GM19452 (cell line): Measurements from ENCODE around the gene IL18BP.
A peak's percentile ranks its signal among the peaks of the same experiment; 100 is the strongest.

Experiments used
- ATAC-seq: cut with Tn5 transposase; IDR thresholded peaks from one replicate; pipeline ENCODE4 v1.9.1; 2021; ENCODE audit not compliant: unreplicated experiment

The IL18BP gene

GRCh38 chr11:71998649-71999310 lies at the start of gene IL18BP:
Gene IL18BP (plus strand): TSS chr11:71998909. CDS start chr11:71999985, 1,076 bp downstream.
- peak; percentile 50 for ATAC-seq

GRCh38 chr11:71949034-71949433 lies 49.7 kb upstream of the IL18BP start:
- ATAC-seq = no peak

GRCh38 chr11:71951741-71952310 lies 46.9 kb upstream of the IL18BP start:
- no peak for ATAC-seq

GRCh38 chr11:71955898-71956456 lies 42.7 kb upstream of the IL18BP start:
- no peak for ATAC-seq

GRCh38 chr11:71962428-71963038 lies 36.2 kb upstream of the IL18BP start:
- peak; percentile 83 for ATAC-seq

- ATAC-seq = no peak
These were observed 35.2 kb upstream of the IL18BP start for GRCh38 chr11:71963468-71963867.

- ATAC-seq = no peak
These were observed 34.1 kb upstream of the IL18BP start for GRCh38 chr11:71964641-71965040.

GRCh38 chr11:71971680-71972079 lies 27.0 kb upstream of the IL18BP start:
- ATAC-seq = no peak

DNA sequence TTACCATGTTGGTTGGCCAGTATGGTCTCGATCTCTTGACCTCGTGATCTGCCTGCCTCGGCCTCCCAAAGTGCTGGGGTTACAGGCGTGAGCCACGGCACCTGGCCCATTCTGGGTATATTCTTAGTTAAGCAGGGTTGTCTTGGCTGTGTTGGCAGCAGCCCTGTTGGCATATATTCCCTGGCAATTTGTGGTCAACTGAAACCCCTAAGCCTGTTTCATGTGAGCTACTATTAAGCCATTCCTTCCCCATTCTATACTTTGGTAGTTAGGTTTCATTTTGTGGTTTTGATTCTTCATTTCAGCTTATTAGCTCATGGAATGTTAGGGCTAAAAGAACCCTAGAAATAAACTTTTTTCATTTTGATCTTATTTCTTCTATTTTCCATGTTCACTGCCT lies 22.2 kb upstream of the IL18BP start:
- ATAC-seq = no peak

GRCh38 chr11:71977090-71977489 lies 21.6 kb upstream of the IL18BP start:
- ATAC-seq = no peak

- ATAC-seq = no peak
These were observed 20.8 kb upstream of the IL18BP start for GRCh38 chr11:71977743-71978418.

DNA sequence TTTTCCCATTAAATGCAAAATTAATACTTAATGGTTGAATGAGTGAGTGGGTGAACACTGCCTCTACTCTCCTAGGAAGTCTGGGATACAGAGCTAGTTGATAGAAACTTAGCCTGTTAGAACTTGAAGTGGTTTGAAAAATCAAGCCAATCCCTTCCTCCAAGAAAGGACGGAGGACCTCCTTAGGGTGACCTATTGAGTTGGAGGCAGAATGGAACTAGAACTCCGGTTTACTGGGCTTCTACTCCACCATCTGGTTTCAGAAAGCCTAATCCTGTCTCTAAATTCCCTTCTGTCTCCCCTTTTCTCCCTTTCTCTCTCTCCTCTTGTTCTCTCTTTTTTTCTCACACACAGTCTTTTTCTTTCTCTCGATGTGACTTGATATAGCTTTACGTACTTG lies 19.6 kb upstream of the IL18BP start:
- ATAC-seq = no peak

DNA sequence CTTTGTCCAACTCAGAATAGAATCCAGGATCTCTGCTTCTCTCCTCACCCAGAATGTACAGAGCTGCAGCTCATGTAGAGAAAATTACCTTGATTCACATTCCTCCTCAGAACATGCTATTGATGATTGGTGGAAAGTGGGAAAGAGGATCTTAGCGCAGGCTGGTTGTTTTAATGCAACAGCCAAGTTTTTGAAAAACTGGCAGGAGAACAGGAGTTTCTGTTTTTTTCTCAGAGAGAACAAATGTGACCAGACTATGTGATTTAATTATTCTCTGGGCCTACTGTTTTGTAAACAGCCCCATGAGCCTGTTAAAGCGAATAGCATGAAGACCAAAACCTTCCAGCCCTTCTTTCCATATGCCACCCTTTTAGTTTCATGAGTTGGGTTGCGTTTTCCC lies 19.1 kb upstream of the IL18BP start:
- no peak for ATAC-seq

GRCh38 chr11:71986131-71986530 lies 12.6 kb upstream of the IL18BP start:
- ATAC-seq = no peak

- no peak for ATAC-seq
These were observed 11.2 kb upstream of the IL18BP start for GRCh38 chr11:71987521-71987920.

- ATAC-seq = no peak
These were observed 10.7 kb upstream of the IL18BP start for GRCh38 chr11:71988050-71988449.

GRCh38 chr11:71990701-71991100 lies 8.0 kb upstream of the IL18BP start:
- no peak for ATAC-seq

DNA sequence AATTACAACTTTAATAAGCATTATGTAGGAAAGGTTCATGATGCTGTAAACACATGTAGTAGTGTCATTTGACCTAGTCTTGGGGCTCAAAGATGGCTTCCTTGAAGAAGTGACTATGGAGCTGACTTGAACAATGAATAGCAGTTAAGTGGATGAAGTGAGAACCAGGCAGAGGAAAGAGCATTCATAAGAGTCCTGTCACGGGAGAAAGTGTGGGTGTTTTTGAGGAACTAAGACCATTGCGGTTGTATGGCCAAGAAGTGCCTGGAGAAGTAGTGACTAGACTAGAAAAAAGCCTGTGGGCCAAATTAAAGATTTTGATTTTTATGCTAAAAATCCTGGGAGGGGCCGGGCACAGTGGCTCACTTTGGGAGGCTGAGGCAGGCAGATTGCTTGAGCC lies 7.2 kb upstream of the IL18BP start:
- peak; percentile 67 for ATAC-seq

DNA sequence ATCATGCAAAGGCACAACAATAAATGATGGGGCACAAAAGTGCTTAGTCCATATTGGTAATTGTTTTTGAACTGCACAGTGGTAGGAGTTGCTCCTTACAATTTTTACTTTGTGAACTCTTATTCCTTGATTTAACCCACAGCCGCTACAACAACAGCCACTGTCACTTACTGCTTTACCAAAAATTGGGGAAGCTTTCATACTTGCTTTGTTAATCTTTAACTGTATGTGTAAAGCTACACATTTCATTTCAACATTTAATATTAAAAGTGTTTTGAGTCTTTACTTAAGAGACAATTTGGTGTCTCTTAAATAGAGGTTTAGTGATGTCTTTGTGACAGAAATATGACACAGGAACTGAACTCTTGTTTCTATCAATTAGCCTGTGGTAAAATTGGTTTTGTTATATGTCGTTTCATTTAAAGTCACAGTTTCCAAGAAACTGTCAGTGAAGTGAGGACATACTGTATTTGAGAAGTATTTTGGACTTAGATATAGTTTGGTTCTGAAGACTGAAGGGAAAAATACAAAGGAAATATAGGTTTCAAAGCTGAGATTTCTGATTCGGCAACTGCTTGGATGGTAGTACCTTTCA lies 6.5 kb upstream of the IL18BP start:
- no peak for ATAC-seq

DNA sequence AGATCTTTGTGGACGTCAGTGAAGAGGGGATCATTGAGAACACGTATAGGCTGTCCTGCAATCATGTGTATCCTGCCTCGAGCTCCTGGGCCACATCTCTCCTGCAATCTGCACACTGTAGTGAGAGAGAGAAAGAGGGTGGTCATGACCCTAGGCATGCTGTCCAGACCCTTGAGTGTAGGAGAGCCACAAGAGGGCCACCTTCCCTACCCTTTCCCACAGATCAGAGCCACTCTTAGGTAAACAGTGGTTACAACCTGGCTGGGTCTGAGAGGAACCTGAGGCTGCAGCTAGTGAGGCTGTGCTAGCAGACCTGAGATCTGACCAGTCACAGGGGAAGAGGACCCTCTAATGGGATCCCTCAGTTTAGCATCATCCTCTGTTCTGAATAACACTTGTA lies 3.9 kb upstream of the IL18BP start:
- no peak for ATAC-seq

- no peak for ATAC-seq
These were observed 2.9 kb upstream of the IL18BP start for GRCh38 chr11:71995726-71996291.
